ENCODE data around the gene CRTC1.

DNA sequence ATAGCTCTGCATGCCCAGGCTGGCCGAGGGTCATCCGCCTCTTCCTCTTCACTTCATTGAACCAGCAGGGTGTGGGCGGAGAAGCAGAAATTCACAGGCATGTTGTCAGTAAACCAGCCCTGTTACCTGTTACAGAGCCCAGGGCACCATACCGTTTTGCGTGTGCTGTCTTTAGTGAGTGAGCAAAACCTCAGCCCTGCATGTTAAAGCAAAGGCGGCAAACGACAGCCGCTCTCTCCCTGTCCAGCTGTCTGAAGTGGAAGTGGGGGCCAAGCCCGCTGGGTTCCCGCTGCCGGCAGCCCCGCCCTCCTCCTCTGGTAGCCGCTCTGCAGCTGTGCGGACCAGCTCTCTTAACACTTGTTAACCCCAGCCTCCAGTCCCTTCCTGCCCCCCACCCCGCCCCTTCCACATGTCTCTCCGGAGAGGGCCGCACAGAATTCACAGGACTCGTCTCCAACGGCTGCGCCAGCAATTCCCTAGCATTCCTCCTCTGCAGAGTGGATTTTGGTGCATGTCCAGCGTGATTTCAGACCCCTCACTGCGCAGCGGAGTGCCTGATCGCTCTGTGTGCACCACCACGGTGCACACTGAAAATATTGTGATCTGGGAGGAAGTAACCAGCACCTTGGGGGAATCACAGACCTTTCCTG, 34.0 kb upstream of the CRTC1 start:
- TF ChIP-seq CTCF (IDR thresholded peaks at IDR 0.05) (no peak), POLR2A (IDR thresholded peaks at IDR 0.05) (no peak), POLR2AphosphoS5 (IDR thresholded peaks at IDR 0.05) (no peak)

All from gastroesophageal sphincter (tissue), 3 donors.